ENCODE results near the gene UCKL1.
"Not testable (repeated sequence)": the region's sequence is repeated elsewhere in the genome, so short reads cannot be mapped to it uniquely, and the experiment has no call there.

Gene UCKL1

DNA sequence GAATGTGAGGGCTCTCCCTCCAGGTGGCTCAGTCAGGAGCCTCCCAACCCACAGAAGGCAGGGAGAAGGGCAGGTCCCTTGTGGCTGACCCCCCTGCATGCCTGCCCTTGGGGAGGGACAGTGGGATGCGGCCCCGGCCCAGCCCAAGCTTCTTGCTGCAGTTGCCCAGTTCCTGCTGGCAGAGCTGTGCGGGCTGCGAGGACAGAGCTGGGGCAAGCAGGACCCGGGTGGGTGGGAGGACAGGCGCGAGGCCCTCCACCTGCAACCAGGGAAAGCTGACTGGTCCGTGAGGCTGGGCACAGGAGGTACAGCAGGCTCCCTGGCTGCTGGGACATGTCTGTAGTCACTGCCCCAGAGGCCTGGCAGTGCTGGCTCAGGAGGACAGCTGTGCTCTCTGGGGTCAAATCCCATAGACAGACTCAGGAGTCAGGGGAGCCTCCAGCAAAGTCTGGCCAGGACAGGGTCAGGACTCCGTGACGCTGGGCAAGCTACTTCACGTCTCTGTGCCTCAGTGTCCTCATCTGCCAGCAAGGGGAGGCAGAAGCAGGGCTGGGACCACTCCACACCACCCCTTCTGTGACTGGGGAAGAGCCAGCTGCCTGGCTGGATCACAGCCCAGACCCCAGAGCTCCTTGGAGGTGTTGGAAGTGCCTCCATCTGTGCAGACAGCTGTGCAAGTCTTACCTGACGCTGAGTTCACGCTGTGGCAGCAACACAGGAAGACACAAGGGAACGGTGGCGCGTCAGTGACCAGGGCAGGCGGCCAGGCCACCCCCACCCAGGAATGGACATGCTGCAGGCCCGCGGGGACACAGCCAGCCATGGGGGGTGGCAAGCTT, 13.0 kb downstream of the UCKL1 start:
- peak; percentile 37 for DNase-seq

DNA sequence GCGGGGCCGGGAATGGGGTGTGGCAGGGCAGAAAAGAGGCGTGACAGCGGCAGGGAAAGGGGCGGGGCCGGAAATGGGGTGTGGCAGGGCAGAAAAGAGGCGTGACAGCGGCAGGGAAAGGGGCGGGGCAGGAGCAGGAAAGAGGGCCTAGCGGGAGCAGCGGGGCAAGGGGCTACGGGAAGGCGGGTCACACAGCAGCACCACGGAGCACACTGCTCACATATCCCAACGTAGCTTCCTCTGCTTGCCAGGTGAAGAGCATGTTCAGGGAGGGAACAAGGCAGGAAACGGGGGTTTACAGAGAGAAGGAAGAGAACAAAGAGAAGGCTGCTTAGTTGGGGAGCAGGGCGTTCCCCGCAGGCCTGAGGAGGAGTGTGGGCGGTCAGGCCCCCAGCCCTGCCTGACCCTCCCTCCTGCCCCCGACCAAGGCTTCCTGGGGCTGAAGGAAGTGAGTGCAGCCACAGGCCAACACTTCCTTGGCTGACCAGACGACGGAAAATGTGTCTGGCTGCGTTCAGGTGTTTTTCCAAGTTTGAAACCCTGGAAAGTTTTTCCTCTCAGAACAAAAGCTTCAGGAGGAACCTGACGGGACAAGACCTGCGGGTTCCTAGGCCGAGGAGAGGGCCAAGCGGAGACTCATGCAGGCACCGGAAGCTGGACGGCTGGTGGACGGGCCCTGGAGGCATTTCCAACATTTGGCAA, 13.8 kb downstream of the UCKL1 start:
- DNase-seq = peak; percentile 52

DNA sequence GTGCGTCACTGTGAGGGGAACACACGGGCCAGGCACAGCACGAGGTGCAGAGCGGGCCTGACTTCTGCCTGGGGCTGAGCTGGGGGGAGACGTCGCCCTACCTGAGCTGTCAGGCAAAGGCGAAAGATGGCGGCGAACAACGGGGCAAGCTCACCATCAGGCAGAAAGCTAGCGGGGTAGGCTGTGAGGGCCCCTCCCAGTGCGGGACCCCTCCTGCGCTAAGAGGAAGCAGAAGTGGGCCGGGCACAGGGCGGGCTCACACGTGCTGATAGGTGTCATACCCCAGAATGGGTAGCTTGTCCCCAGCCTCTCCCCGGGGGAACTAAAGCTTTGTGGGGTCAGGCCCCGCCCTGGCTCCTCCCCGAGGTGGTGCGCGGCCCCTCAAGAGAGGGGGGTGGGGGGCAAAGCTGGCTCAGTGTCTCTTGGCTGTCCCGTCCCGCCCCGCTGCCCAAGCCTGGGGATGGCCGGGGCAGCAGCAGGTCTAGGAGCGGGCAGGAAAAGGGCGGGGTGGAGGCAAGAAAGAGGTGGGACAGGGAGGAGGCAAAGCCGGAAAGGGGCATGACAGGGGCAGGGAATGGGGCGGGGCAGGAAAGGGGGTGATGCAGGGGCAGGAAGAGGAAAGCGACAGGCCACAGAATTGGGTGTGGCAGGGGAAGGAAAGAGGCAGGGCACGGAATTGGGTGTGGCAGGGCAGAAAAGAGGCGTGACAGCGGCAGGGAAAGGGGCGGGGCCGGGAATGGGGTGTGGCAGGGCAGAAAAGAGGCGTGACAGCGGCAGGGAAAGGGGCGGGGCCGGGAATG, 14.7 kb downstream of the UCKL1 start:
- DNase-seq = peak; percentile 37

DNA sequence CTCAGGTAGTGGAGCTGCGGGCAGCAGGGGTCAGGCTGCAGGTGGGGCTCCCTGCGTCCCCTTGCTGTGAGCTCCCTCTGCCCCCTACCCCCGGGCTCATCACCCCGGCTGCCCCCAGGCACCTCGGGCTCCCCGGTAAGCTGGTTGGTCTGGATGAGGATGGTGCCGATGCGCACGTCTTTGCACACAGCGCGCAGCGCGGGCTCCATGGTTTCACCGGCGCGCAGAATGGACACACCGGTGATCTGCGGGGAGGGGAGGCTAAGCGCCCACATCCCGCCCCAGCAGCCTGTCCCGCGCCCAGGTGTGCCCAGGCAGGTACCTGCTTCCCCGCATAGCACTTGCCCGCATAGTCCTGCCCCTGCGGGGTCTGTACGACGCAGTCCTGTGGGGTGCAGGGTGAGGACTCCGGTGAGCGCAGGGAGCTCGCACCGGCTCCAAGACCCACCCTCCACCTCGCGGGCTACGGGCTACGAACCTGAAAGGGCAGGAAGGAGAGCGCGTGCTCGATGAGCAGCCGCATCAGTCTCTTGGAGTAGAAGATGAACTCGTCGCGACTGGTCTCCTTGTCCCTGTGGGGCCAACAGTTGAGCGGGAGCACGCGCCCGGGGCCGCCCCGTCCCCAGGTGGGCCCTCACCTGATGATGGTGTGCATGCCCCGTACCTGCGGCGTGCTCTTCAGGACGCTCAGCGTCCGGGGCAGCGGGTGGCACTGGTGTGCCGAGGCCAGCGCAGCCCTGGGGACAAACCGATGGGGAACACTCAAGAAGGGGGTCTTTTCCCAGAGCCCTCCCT, 15.5 kb downstream of the UCKL1 start:
- DNase-seq = peak; percentile 18

DNA sequence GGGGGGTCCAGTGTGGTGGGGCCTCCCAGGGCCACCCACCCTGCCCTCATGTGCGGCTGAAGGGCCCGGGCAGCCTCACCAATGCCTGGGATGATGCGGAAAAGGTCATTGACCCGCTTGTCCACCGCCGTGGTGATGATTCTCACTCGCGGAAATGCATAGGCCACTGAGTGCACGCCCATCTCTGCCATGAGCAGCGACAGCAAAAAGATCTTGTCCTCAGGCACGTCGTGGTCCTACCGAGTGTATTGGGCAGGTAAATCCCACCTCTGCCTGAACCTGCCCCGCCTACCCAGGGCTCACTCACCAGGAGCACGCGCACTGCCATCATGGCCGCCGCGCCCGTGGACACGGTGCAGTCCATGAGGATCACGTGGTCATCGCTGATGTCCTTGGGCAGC, 16.1 kb downstream of the UCKL1 start:
- peak; percentile 18 for DNase-seq

DNA sequence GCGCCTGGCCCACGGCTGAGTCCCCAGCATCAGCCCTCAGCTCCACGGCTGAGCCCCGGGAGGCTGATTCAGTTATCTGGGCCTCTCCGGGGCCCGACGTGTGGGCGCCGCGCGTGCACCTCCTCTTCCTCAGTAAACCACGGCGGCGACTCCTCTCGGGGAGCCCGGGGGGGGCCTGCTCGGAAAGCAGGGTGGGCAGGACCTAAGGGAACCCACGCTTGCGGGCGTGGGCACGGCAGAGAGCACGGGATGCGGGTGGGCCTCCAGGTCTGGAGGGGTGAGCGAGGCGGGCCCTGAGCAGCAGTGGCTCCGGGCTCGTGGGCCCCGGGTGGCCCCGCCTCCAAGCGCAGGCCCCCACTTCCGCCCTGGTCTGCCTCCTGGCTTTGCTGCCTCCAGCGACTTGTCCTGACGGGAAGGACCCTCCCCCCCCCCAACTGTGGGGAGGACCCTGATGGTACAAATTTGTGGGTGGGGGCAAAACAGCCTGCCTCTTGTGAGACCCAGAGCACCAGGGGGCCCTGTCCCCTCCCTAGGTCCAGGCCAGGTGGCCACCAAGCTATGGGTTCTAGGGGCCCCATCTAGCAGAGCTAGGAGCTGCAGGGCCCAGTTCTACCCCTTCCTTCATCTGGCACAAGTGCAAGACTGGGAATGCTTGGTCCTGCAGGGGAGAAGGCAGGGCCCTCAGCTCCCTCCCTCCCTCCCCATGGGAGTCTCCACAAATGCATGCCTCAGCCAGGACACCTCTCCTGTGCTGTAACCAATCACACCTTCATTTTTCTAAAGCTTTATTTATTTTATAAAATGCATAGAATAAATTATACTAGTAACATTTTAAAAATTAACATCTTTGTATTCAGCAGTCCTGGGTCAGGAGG, 16.9 kb downstream of the UCKL1 start:
- peak; percentile 21 for DNase-seq

DNA sequence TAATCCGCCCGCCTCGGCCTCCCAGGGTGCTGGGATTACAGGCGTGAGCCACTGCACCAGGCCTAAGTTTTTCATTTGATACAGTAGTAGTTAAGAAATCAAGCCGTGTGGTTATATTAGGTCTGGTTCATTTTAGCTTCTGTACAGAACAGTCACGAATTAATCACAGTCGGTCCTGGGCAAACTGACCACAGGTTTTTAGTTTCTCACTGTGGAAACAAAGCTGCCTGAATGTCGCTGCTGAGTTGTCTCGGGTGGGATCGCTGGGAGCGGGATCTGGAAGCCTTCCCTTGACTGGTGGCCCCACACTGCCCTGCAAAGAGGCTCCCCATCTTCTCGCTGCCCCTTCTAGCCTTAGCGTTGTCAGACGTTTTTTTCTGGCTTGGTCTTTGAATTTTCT, 18.6 kb downstream of the UCKL1 start:
- no peak for DNase-seq

DNA sequence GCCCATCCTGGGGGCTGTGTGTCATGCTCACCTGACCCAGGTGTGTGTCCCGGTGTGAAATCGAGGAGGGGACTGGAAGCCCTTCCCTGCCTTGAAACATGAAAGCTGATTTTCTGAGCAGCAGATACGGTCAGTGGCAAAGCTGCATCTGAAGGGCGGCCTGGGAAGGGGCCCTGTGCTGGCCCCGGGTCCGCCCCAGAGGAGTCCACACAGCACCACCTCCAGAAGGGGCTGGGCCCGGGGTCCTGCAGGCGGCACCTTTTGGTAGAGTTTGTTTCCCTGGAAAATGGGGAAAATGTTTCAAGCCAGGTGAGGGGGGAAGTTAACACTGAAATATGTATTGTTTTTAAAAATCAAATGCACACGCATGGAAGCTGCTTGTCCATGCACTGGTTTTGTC, 20.8 kb downstream of the UCKL1 start:
- peak; percentile 1 for DNase-seq

DNA sequence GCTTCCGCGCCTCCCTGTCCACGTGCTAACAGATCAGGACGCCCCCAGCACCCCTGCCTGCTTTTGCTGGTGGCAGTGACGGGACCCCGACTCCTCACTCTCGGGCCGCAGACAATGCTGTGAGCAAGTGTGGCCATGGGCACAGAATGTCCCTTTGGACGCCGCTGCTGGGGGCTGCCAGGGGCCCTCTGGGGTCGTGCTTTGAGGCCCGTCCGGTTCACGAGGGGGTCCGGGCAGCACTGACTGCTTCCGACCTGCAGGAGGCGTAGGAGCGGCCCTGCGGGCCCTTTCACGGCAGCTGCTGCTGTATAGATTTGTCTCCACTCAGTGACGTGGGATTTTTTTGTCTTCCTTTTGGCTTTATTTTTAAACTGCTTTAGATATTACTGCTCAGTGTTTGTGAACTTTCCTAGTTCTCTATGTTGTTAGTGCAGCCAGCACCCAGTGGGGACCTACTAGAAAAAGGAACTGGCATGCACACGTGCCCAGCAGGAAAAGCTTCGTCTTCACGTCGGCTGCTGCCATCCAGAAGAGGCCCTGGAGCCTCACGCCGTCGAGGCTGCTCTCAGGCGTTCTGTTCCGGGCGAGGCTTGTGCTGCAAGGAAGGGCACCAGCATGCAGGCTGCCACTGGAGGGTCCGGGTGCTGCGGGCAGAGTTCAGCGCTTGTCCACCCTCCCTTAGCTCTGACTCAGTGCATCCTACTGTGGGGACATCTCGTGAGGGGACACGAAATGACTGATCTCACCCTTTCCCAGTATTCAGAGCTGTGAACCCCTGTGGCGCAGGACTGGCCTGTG, 21.7 kb downstream of the UCKL1 start:
- DNase-seq = no peak

DNA sequence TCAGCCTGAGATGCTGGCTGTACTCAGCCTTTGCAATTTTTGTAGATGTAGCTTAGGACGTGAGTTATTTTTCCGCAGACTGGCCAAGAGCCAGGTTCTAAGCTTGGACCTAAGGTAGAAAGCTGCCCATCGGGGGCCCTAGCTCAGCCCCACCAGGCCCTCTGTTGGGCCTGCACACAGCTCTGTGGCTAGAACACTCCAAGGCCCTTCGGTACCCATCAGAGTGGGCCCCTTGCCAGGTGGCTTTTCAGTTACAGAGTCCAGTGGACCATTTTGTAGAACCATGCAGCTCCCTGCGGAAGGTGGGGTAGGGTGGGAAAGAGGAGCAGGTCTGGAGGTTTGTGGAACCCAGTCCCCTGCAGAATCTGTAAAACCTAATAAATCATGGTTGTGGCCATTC, 22.6 kb downstream of the UCKL1 start:
- DNase-seq = no peak

DNA sequence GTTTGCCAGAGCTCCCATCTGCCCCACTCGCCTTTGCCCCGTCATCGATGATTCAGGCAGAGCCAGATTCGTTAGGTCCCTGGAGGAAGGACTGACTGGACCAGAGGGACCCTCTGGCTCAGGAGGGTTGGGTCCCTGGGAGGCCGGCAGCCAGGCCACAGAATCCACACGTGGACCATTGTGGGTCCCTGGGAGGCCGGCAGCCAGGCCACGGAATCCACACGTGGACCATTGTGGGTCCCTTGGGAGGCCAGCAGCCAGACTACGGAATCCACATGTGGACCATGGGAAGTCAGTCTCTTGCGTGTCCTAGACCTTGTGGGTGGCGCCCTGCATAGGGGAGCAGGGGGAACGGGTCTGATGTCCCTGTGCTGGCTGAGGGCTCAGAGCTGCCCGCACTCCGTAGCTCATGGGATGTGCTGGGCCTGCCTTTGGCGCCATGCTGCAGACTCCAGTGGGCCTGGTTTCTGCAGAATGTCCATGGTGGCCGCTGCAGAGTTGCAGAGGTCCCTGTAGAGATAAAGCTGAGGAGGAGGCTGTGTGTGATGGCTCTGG, 23.5 kb downstream of the UCKL1 start:
- DNase-seq = no peak

DNA sequence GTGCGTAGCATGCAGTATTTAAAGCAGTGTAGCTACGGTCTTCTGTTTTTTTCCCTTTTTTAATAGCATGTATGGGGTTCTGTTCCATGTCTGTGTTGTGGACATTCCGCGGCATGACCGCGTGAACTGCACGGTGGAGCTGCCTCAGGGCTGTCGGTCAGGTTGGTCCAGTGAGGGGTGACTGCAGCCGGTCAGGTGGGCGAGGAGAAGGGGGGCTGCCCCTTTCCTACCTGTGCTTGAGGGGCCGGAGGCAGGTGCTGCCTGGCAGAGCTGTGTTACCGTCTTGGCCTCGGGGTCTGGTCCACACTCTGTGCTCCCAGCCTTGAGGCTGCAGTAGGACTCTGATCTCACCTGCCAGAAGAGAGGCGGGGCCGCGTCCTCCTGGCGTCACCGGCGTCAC, 24.5 kb downstream of the UCKL1 start:
- DNase-seq = no peak

DNA sequence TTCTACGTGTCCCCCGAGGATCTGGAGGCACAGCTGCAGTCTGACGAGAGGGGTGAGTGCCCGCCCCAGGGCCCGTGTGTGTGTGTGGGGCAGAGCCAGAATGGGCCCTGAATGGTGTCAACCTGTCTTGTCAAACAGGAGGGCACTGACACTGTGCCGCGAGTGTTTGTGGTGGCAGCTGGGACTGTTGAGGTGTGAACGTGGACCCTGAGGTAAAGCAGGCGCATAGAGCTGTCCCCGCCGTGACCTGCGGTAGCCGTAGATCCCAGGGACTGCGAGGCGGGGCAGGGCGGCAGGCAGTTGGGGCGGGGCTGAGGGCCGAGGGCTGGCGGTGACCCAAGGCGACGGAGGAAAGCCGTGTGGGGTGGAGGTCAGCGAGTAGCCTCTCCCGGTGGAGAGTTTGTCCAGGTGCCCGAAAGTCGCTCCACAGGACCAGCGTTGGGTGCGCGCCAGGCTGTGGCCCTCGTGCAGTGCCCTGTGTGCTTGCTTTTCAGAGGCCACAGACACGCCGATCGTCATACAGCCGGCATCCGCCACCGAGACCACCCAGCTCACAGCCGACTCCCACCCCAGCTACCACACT, 25.2 kb downstream of the UCKL1 start:
- DNase-seq = no peak

DNA sequence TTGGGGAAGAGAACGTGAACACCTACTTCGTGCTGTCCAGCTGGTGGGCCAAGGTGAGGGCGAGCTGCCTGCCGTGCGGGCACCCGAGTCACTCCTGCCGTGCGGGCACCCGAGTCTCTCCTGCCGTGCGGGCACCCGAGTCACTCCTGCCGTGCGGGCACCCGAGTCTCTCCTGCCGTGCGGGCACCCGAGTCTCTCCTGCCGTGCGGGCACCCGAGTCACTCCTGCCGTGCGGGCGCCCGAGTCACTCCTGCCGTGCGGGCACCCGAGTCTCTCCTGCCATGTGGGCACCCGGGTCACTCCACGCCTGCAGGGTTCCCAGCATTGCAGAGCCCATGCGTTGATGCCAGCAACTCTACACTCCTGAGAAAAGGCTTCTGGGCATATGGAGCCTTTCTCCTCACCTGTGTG, 26.7 kb downstream of the UCKL1 start:
- not testable (repeated sequence) for DNase-seq

DNA sequence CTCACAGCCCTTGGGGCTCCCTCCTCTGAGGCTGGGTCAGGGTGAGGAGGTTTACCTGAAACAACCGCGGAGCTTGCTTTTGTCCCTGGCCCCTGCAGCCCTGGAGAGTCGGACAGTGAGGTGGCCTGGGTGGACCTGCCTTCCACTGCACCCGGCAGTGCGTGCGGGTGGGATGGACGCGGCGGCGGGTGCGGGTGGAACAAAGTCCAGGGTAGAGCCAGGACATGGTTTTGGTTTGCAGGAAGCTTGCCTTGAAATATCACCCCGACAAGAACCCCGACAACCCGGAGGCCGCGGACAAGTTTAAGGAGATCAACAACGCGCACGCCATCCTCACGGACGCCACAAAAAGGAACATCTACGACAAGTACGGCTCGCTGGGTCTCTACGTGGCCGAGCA, 27.1 kb downstream of the UCKL1 start:
- no peak for DNase-seq

DNA sequence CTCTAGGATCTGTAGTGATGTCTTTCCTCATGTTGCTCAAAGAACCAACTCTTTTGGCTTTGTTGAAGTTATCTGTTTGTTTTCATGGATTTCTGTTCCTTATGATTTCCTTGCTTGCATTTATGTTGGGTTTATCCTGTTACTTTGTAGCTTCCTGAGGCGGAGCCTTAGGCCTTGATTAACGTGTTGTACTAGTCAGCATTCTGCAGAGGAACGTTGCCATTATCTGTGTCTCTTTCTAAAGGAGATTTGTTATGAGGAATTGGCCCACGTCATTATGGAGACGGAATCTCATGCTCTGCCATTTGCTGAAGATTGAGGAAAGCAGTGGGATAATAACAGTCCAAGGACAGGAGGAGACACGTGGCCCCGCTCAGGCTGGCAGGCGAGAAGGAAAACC, 29.9 kb downstream of the UCKL1 start:
- no peak for DNase-seq

DNA sequence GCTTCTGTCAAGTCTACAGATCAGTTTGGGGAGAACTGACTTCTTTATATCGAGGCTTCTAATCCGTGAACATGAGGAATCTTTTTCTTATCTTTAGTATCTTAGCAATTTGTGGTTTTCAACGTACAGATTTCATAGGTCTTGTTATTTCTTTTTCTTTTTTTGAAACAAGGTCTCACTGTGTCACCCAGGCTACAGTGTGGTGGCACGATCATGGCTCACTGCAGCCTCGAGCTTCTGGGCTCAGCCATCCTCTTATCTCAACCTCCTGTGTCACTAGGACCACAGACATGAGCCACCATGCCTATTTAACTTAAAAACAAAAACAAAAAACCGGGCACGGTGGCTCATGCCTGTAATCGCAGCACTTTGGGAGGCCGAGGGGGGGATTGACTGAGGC, 32.0 kb downstream of the UCKL1 start:
- DNase-seq = no peak

DNA sequence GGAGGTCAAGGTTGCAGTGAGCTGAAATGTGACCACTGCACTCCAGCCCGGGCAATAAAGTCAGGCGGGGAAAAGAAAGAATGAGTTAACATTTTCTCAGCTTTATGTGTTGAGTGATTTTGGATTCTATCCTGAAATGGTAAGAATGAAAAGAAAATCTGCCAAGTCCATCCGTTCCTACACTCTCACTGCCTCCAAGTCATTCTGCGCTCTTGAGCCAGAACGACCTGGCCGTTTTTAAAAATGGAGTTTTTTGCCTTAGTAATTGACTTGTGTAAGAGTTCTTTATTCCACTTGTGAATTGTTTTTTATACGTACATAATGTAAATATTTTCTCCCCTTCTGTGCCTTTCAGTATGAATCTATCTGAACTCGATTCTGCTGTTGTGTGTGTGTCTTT, 32.6 kb downstream of the UCKL1 start:
- no peak for DNase-seq

DNA sequence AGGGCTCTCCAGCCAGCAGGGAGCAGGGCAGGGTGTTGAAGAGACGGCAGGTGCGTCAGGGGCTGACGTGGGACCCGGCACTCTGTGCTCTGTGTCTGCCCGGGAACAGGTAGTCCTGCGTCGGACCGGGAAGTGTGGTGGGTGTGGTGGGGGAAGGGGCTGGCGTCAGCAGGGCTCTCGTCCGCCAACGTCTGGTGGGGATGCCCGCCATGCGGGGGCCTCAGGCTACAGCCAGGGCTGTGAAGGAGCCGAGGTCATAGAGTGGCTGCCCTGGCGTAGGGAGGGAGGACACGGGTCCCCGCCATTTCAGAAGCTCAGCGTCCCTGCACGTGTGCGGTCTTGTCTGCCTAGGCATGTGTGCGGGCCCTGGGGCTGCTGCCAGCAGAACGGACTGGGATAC, 36.0 kb downstream of the UCKL1 start:
- DNase-seq = no peak

DNA sequence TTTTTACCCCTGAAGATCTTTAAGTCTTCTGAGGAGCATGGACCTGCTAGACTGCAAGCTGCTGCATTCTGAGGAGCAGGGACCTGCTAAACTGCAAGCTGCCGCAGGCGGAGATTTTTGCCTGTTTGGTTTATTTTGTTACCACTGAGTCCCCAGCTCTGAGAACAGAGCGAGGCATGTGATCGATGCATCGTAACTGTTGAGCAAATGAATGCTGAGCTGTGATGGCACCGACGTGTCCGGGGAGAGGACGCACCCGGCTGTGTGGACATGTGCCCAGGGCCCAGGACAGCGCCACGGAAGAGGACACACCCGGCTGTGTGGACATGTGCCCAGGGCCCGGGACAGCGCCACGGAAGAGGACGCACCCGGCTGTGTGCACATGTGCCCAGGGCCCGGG, 37.1 kb downstream of the UCKL1 start:
- DNase-seq = no peak

Data from right hindlimb (tissue), 1 donor.